ENCODE data around the gene TPD52L1. TPM values are rescaled to one million over a fixed set of nuclear protein-coding genes. Genes with fewer than 3 reads are reported as not detected.

Gene TPD52L1
- total and polyA plus RNA-seq, 2 experiments from 2014 or later = 22.8 to 24.0 TPM

DNA sequence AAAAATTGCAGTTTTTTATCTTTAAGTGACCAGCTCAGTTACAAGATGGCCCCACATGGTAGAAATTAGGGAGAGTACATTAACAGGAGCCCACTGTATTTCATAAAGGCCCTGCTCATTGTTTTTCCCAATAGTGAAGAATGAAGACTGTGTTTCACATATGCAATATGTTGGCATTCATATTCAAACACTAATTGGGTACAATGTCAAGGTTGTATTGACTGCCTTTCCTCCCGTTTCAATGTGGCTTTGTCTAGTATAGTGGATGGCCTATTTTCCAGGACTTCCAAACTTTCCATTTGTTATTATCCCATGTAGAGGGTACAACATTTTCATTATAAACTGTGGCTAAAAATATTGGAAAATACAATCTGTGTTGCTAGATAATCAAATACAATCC is 96.9 kb downstream of the TPD52L1 start:
- Histone ChIP-seq H3K27ac (ENCODE audit: low read depth) (no peak overlapping the region), H4K20me1 (replicated peaks; ENCODE audit: insufficient read depth) (no peaks in the 10 kb centered on the region), H3K79me2 (replicated peaks; ENCODE audit: insufficient read depth) (no peaks in the 10 kb centered on the region), H3K36me3 (ENCODE audit: insufficient read depth) (no peaks in the 10 kb centered on the region), H2AFZ (no peak overlapping the region), H3K9me2 (ENCODE audit: insufficient read depth) (no peaks in the 10 kb centered on the region), H3K4me1 (ENCODE audit: insufficient read depth) (peaks cover 11% of the 10 kb centered on the region), H3K27me3 (ENCODE audit: insufficient read depth) (no peaks in the 10 kb centered on the region), H3K4me2 (no peak overlapping the region), H3K4me3 (no peak overlapping the region), H3F3A (replicated peaks; ENCODE audit: low read depth) (no peaks in the 10 kb centered on the region)
- TF ChIP-seq ZNF331 (CRISPR knock-in tag; IDR thresholded peaks at IDR 0.05; ENCODE audit: low read depth) = no peak
- no peak for TF ChIP-seq STAT1 (IDR thresholded peaks at IDR 0.05; ENCODE audit: unreplicated experiment)
- H3K27ac Mint-ChIP-seq = no peak overlapping the region
- no peak overlapping the region for H3K4me3 Mint-ChIP-seq
- no peaks in the 10 kb centered on the region for H3K36me3 Mint-ChIP-seq (ENCODE audit: low read depth)
- DNase-seq (ENCODE audit: low spot score) (no peak), ATAC-seq (no peak)
- no peaks in the 10 kb centered on the region for H3K9me3 Mint-ChIP-seq
- peaks cover 16% of the 10 kb centered on the region for H3K4me1 Mint-ChIP-seq
- H3K27me3 Mint-ChIP-seq (ENCODE audit: insufficient read depth, low read depth, poor library complexity) = peaks cover 2% of the 10 kb centered on the region

DNA sequence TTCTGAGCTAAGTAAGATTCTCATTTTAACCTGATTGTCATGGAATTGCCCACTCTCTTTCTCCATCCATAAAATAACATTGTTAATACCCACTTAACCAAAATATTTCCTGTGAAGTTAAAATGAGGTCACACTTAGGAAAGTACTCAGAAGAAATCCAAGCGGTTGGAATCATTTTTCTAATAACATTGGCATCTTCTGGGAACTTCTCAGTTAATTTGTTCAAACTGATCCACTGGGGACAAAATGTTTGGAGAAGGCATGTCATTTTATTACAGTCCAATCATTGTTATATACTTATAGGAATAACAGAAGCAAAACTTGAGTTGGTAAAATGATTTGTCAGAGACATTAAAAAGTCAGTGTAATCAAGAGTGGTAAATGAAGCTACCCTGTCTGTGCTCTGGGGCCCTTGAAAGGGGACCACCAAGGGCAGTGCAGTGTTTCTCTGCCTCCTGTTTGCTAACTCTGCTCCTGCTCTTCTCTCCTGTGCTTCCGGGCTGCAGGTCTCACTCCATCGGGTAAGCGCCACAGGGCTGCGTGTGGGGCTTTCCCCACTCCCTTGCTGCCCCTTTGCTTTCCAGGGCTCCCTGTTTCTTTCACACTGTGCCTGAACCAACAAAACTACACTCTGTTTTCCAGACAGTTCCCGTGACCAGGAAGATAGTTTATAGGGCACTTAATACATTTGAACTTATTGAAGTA is 98.1 kb downstream of the TPD52L1 start:
- Histone ChIP-seq H2AFZ (peak overlapping the region; percentile 79; the same call in 1 of the 2 replicates), H3K4me2 (no peak overlapping the region), H3K27me3 (ENCODE audit: insufficient read depth) (no peaks in the 10 kb centered on the region), H3K4me3 (no peak overlapping the region), H3K9me2 (ENCODE audit: insufficient read depth) (no peaks in the 10 kb centered on the region), H3K4me1 (ENCODE audit: insufficient read depth) (peaks cover 10% of the 10 kb centered on the region), H3K79me2 (replicated peaks; ENCODE audit: insufficient read depth) (no peaks in the 10 kb centered on the region), H3K27ac (ENCODE audit: low read depth) (no peak overlapping the region), H3F3A (replicated peaks; ENCODE audit: low read depth) (no peaks in the 10 kb centered on the region), H3K36me3 (ENCODE audit: insufficient read depth) (no peaks in the 10 kb centered on the region), H4K20me1 (replicated peaks; ENCODE audit: insufficient read depth) (no peaks in the 10 kb centered on the region)
- DNase-seq (ENCODE audit: low spot score) (peak; percentile 42), ATAC-seq (peak; percentile 97)
- H3K4me3 Mint-ChIP-seq = no peak overlapping the region
- no peaks in the 10 kb centered on the region for H3K36me3 Mint-ChIP-seq (ENCODE audit: low read depth)
- no peak overlapping the region; the same call in 1 of the 2 replicates for H3K27ac Mint-ChIP-seq
- H3K9me3 Mint-ChIP-seq = no peaks in the 10 kb centered on the region
- no peak for TF ChIP-seq POLR2AphosphoS5 (IDR thresholded peaks at IDR 0.05; ENCODE audit: low read depth)
- peaks cover 11% of the 10 kb centered on the region for H3K4me1 Mint-ChIP-seq
- peaks cover 2% of the 10 kb centered on the region for H3K27me3 Mint-ChIP-seq (ENCODE audit: insufficient read depth, low read depth, poor library complexity)

DNA sequence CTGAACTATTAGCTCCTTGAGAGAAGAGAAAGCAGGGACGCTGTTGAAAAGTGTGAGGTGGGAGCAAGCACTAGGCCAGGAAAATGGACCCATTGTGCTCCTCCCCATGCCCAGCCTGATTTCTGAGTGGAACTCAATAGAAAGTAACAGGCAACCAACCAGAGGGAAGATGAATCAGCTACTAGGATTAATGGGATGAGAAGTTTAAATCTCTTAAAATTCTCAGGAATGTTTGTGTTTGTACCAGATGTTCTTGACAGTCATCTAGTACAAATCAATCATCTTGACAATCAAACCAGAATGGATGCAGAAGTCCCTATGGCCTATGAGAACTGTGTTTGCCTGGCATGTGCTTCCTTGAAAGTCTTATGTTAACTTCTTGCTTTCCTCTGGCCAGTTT is 99.3 kb downstream of the TPD52L1 start:
- Histone ChIP-seq H3K36me3 (ENCODE audit: insufficient read depth) (no peaks in the 10 kb centered on the region), H3K9me2 (ENCODE audit: insufficient read depth) (no peaks in the 10 kb centered on the region), H3F3A (replicated peaks; ENCODE audit: low read depth) (no peaks in the 10 kb centered on the region), H3K27me3 (ENCODE audit: insufficient read depth) (no peaks in the 10 kb centered on the region), H2AFZ (no peak overlapping the region), H3K4me1 (ENCODE audit: insufficient read depth) (peaks cover 10% of the 10 kb centered on the region), H3K79me2 (replicated peaks; ENCODE audit: insufficient read depth) (no peaks in the 10 kb centered on the region), H3K27ac (ENCODE audit: low read depth) (no peak overlapping the region), H4K20me1 (replicated peaks; ENCODE audit: insufficient read depth) (no peaks in the 10 kb centered on the region), H3K4me3 (no peak overlapping the region), H3K4me2 (no peak overlapping the region)
- H3K27me3 Mint-ChIP-seq (ENCODE audit: insufficient read depth, low read depth, poor library complexity) = peaks cover 2% of the 10 kb centered on the region
- TF ChIP-seq, protein P1, sequence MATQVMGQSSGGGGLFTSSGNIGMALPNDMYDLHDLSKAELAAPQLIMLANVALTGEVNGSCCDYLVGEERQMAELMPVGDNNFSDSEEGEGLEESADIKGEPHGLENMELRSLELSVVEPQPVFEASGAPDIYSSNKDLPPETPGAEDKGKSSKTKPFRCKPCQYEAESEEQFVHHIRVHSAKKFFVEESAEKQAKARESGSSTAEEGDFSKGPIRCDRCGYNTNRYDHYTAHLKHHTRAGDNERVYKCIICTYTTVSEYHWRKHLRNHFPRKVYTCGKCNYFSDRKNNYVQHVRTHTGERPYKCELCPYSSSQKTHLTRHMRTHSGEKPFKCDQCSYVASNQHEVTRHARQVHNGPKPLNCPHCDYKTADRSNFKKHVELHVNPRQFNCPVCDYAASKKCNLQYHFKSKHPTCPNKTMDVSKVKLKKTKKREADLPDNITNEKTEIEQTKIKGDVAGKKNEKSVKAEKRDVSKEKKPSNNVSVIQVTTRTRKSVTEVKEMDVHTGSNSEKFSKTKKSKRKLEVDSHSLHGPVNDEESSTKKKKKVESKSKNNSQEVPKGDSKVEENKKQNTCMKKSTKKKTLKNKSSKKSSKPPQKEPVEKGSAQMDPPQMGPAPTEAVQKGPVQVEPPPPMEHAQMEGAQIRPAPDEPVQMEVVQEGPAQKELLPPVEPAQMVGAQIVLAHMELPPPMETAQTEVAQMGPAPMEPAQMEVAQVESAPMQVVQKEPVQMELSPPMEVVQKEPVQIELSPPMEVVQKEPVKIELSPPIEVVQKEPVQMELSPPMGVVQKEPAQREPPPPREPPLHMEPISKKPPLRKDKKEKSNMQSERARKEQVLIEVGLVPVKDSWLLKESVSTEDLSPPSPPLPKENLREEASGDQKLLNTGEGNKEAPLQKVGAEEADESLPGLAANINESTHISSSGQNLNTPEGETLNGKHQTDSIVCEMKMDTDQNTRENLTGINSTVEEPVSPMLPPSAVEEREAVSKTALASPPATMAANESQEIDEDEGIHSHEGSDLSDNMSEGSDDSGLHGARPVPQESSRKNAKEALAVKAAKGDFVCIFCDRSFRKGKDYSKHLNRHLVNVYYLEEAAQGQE (IDR thresholded peaks at IDR 0.05; ENCODE audit: unreplicated experiment) = no peak
- TF ChIP-seq, protein P2, sequence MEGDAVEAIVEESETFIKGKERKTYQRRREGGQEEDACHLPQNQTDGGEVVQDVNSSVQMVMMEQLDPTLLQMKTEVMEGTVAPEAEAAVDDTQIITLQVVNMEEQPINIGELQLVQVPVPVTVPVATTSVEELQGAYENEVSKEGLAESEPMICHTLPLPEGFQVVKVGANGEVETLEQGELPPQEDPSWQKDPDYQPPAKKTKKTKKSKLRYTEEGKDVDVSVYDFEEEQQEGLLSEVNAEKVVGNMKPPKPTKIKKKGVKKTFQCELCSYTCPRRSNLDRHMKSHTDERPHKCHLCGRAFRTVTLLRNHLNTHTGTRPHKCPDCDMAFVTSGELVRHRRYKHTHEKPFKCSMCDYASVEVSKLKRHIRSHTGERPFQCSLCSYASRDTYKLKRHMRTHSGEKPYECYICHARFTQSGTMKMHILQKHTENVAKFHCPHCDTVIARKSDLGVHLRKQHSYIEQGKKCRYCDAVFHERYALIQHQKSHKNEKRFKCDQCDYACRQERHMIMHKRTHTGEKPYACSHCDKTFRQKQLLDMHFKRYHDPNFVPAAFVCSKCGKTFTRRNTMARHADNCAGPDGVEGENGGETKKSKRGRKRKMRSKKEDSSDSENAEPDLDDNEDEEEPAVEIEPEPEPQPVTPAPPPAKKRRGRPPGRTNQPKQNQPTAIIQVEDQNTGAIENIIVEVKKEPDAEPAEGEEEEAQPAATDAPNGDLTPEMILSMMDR (conservative IDR thresholded peaks at IDR 0.05; ENCODE audit: low read depth in 2 of 2) = no peak
- TF ChIP-seq, protein P3, sequence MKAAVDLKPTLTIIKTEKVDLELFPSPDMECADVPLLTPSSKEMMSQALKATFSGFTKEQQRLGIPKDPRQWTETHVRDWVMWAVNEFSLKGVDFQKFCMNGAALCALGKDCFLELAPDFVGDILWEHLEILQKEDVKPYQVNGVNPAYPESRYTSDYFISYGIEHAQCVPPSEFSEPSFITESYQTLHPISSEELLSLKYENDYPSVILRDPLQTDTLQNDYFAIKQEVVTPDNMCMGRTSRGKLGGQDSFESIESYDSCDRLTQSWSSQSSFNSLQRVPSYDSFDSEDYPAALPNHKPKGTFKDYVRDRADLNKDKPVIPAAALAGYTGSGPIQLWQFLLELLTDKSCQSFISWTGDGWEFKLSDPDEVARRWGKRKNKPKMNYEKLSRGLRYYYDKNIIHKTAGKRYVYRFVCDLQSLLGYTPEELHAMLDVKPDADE (IDR thresholded peaks at IDR 0.05) = no peak
- no peak overlapping the region for H3K4me3 Mint-ChIP-seq
- H3K36me3 Mint-ChIP-seq (ENCODE audit: low read depth) = no peaks in the 10 kb centered on the region
- no peak overlapping the region for H3K27ac Mint-ChIP-seq
- no peak for DNase-seq (ENCODE audit: low spot score)
- no peaks in the 10 kb centered on the region for H3K9me3 Mint-ChIP-seq
- no peak; the same call in 2 of the 3 replicates for ATAC-seq
- peaks cover 11% of the 10 kb centered on the region for H3K4me1 Mint-ChIP-seq

Data from GM23338 (cell line).